ENCODE results near the gene LYPLAL1. TPM values are rescaled to one million over a fixed set of nuclear protein-coding genes. Genes with fewer than 3 reads are reported as not detected.

The LYPLAL1 gene
- total RNA-seq, 1 donor from 2014 or later, result 25.6 TPM

DNA sequence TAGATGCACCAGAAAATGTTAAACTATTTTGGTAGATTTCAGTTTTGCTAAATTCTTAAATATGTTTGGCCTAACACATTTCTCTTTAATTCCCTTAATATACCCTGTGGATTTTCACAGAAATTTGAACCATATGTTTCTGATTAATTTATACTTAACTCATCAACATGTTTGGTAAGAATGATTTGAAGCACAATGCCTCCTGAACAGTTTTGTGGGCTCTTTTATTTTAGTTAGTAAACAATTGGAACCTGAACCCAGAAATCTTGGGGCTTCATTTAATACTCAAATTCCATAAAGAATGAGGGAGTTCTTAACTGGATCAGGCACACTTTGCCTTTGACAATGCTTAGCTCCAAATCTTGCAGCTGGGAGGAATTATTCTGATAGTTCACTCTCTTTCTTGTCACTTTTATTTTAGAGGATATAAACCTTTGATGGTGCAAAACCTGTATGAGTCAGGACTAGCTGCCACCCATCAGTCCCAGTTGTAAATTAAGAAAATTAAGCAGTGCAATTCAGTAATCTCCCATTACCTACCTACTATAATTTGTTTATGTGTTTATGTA lies 24.6 kb upstream of the LYPLAL1 start:
- FAIRE-seq, result no peak
- H3K27me3 Mint-ChIP-seq (ENCODE audit: low read depth, unreplicated experiment), result no peaks in the 10 kb centered on the region
- Histone ChIP-seq H3K4me1 (ENCODE audit: insufficient read depth, low read length) (no peaks in the 10 kb centered on the region), H3K79me2 (ENCODE audit: insufficient read depth, low read length) (no peaks in the 10 kb centered on the region), H3K27me3 (ENCODE audit: insufficient read depth, low read length) (no peaks in the 10 kb centered on the region), H2AFZ (ENCODE audit: low read depth, low read length) (no peak overlapping the region), H3K9ac (ENCODE audit: low read length) (no peak overlapping the region), H3K4me3 (ENCODE audit: insufficient read depth, low read depth, low read length) (no peak overlapping the region), H3K9me3 (ENCODE audit: insufficient read depth, low read depth, low read length) (no peaks in the 10 kb centered on the region), H3K36me3 (ENCODE audit: insufficient read depth, low read length) (no peaks in the 10 kb centered on the region), H3K4me2 (ENCODE audit: low read length) (no peak overlapping the region), H3K27ac (ENCODE audit: low read depth, low read length) (no peak overlapping the region), H4K20me1 (ENCODE audit: insufficient read depth, low read length) (no peaks in the 10 kb centered on the region)
- no peak overlapping the region for H3K27ac Mint-ChIP-seq (ENCODE audit: unreplicated experiment)
- no peak overlapping the region for H3K4me3 Mint-ChIP-seq (ENCODE audit: unreplicated experiment)
- TF ChIP-seq, protein P1, sequence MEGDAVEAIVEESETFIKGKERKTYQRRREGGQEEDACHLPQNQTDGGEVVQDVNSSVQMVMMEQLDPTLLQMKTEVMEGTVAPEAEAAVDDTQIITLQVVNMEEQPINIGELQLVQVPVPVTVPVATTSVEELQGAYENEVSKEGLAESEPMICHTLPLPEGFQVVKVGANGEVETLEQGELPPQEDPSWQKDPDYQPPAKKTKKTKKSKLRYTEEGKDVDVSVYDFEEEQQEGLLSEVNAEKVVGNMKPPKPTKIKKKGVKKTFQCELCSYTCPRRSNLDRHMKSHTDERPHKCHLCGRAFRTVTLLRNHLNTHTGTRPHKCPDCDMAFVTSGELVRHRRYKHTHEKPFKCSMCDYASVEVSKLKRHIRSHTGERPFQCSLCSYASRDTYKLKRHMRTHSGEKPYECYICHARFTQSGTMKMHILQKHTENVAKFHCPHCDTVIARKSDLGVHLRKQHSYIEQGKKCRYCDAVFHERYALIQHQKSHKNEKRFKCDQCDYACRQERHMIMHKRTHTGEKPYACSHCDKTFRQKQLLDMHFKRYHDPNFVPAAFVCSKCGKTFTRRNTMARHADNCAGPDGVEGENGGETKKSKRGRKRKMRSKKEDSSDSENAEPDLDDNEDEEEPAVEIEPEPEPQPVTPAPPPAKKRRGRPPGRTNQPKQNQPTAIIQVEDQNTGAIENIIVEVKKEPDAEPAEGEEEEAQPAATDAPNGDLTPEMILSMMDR (IDR thresholded peaks at IDR 0.05; ENCODE audit: insufficient read depth, low read depth, low read length), result no peak
- TF ChIP-seq EZH2 (IDR thresholded peaks at IDR 0.05; ENCODE audit: insufficient read depth, low read length), result no peak
- DNase-seq (ENCODE audit: low read depth), result no peak
- H3K36me3 Mint-ChIP-seq (ENCODE audit: low read depth, unreplicated experiment), result no peaks in the 10 kb centered on the region
- peaks cover 6% of the 10 kb centered on the region for H3K4me1 Mint-ChIP-seq (ENCODE audit: low read depth, unreplicated experiment)
- no peaks in the 10 kb centered on the region for H3K9me3 Mint-ChIP-seq (ENCODE audit: unreplicated experiment)

DNA sequence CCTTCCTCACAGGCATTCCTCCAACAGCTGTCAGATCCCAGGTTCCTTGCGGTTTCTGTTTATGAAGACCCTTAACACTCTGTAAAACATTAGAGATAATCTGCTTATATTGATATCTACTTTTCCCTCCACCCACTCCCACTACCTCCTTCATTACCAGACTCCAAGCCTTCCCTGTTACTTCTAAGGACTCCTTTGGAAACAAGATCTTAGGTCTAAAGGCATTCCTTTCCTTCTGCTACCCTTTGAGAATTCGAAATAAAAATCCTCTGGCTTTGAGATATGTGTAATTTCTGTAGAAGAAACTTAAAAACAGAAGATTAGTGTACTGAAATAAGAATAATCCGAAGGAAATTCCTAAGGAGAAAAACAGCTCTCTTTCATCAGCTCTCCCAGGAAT lies 23.7 kb upstream of the LYPLAL1 start:
- Histone ChIP-seq H3K9me3 (ENCODE audit: insufficient read depth, low read depth, low read length) (no peaks in the 10 kb centered on the region), H3K4me1 (ENCODE audit: insufficient read depth, low read length) (no peaks in the 10 kb centered on the region), H3K9ac (ENCODE audit: low read length) (no peak overlapping the region), H3K4me2 (ENCODE audit: low read length) (no peak overlapping the region), H3K27ac (ENCODE audit: low read depth, low read length) (no peak overlapping the region), H3K79me2 (ENCODE audit: insufficient read depth, low read length) (no peaks in the 10 kb centered on the region), H2AFZ (ENCODE audit: low read depth, low read length) (no peak overlapping the region), H3K36me3 (ENCODE audit: insufficient read depth, low read length) (no peaks in the 10 kb centered on the region), H4K20me1 (ENCODE audit: insufficient read depth, low read length) (no peaks in the 10 kb centered on the region), H3K4me3 (ENCODE audit: insufficient read depth, low read depth, low read length) (no peak overlapping the region), H3K27me3 (ENCODE audit: insufficient read depth, low read length) (no peaks in the 10 kb centered on the region)
- Mint-ChIP-seq H3K4me1 (ENCODE audit: low read depth, unreplicated experiment) (peaks cover 6% of the 10 kb centered on the region), H3K9me3 (ENCODE audit: unreplicated experiment) (no peaks in the 10 kb centered on the region), H3K36me3 (ENCODE audit: low read depth, unreplicated experiment) (no peaks in the 10 kb centered on the region), H3K4me3 (ENCODE audit: unreplicated experiment) (no peak overlapping the region), H3K27me3 (ENCODE audit: low read depth, unreplicated experiment) (no peaks in the 10 kb centered on the region), H3K27ac (ENCODE audit: unreplicated experiment) (no peak overlapping the region)
- no peak for TF ChIP-seq EZH2 (IDR thresholded peaks at IDR 0.05; ENCODE audit: insufficient read depth, low read length)
- TF ChIP-seq, protein P1 (IDR thresholded peaks at IDR 0.05; ENCODE audit: insufficient read depth, low read depth, low read length), result no peak
- DNase-seq (ENCODE audit: low read depth) (no peak), FAIRE-seq (no peak)

DNA sequence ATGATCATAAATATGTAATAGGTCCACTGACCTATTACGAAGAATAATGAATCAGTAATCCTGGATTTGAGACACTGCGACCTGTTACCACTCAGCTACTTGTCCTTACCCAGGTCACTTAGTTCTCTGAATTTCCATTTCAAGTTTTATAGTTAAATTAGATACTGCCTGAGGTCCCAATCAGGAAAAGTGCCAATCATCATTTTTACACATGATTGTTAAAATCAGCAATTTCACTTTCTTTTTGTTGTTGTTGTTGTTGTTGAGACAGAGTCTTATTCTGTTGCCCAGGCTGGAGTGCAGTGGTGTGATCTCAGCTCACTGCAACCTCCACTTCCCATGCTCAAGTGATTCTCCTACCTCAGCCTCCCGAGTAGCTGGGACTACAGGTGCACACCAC lies 22.8 kb upstream of the LYPLAL1 start:
- H4K20me1 ChIP-seq (ENCODE audit: insufficient read depth, low read length), result no peaks in the 10 kb centered on the region
- H2AFZ ChIP-seq (ENCODE audit: low read depth, low read length), result no peak overlapping the region
- Mint-ChIP-seq H3K27me3 (ENCODE audit: low read depth, unreplicated experiment) (no peaks in the 10 kb centered on the region), H3K4me3 (ENCODE audit: unreplicated experiment) (no peak overlapping the region), H3K9me3 (ENCODE audit: unreplicated experiment) (no peaks in the 10 kb centered on the region), H3K4me1 (ENCODE audit: low read depth, unreplicated experiment) (peaks cover 6% of the 10 kb centered on the region), H3K27ac (ENCODE audit: unreplicated experiment) (no peak overlapping the region), H3K36me3 (ENCODE audit: low read depth, unreplicated experiment) (no peaks in the 10 kb centered on the region)
- DNase-seq (ENCODE audit: low read depth) (no peak), FAIRE-seq (no peak)
- no peaks in the 10 kb centered on the region for H3K9me3 ChIP-seq (ENCODE audit: insufficient read depth, low read depth, low read length)
- H3K4me2 ChIP-seq (ENCODE audit: low read length), result no peak overlapping the region
- no peaks in the 10 kb centered on the region for H3K27me3 ChIP-seq (ENCODE audit: insufficient read depth, low read length)
- no peak overlapping the region for H3K9ac ChIP-seq (ENCODE audit: low read length)
- no peaks in the 10 kb centered on the region for H3K79me2 ChIP-seq (ENCODE audit: insufficient read depth, low read length)
- no peaks in the 10 kb centered on the region for H3K4me1 ChIP-seq (ENCODE audit: insufficient read depth, low read length)
- no peak overlapping the region for H3K4me3 ChIP-seq (ENCODE audit: insufficient read depth, low read depth, low read length)
- no peak for TF ChIP-seq EZH2 (IDR thresholded peaks at IDR 0.05; ENCODE audit: insufficient read depth, low read length)
- TF ChIP-seq, protein P1 (IDR thresholded peaks at IDR 0.05; ENCODE audit: insufficient read depth, low read depth, low read length), result no peak
- no peak overlapping the region for H3K27ac ChIP-seq (ENCODE audit: low read depth, low read length)
- no peaks in the 10 kb centered on the region for H3K36me3 ChIP-seq (ENCODE audit: insufficient read depth, low read length)

Measured in astrocyte (in vitro differentiated cells and primary cell).